A673 (cell line): ENCODE results near the gene FHIT. TPM values are rescaled to one million over a fixed set of nuclear protein-coding genes. Genes with fewer than 3 reads are reported as not detected.

ENCODE experiments used
- BruUV-seq: library from RNA; stranded (reverse); fragments of 400-500 nt; replicated peaks from 2 replicates; lab custom pipeline; 2021; lab: Mats Ljungman, UMichigan
- CTCF ChIA-PET: fragments of 300-600 bp; sonication (Branson Sonifier 250); formaldehyde crosslinking; loops from one replicate; lab custom pipeline; 2022; ENCODE audit warnings: antibody characterized with exemption; lab: Charles Lee
- POLR2A ChIA-PET: fragments of 300-600 bp; sonication (Branson Sonifier 250); formaldehyde crosslinking; loops from one replicate; lab custom pipeline; 2022; ENCODE audit warnings: antibody characterized with exemption; ENCODE audit not compliant: low non-redundant PET; lab: Charles Lee
- DNase-seq: peaks from one replicate; pipeline ENCODE4 v3.0.0-alpha.2; 2015; ENCODE audit warnings: low spot score
- H3K27ac ChIP-seq: fragments of 200-600 bp; sonication (generic); 2 replicates; pipeline ENCODE4 v1.5.1; 2016; ENCODE audit warnings: mixed run types, low read depth, mild to moderate bottlenecking, mixed read lengths, antibody characterized with exemption, low read length; ENCODE audit not compliant: poor library complexity, severe bottlenecking
- H3K27me3 ChIP-seq: fragments of 200-600 bp; sonication (generic); replicated peaks from 2 replicates; pipeline ENCODE4 v1.6.1; 2017; ENCODE audit warnings: mixed run types, low read depth, mild to moderate bottlenecking, mixed read lengths, antibody characterized with exemption, low read length; ENCODE audit not compliant: insufficient read depth, poor library complexity
- H3K36me3 ChIP-seq: fragments of 200-600 bp; sonication (generic); 2 replicates; pipeline ENCODE4 v1.6.1; 2016; ENCODE audit warnings: mixed run types, mild to moderate bottlenecking, mixed read lengths, antibody characterized with exemption, low read length; ENCODE audit not compliant: insufficient read depth, poor library complexity, severe bottlenecking
- H3K4me1 ChIP-seq: fragments of 200-600 bp; sonication (generic); 2 replicates; pipeline ENCODE4 v1.6.1; 2017; ENCODE audit warnings: mixed run types, mild to moderate bottlenecking, mixed read lengths, antibody characterized with exemption, low read length; ENCODE audit not compliant: insufficient read depth, poor library complexity, severe bottlenecking
- H3K4me3 ChIP-seq: fragments of 200-600 bp; sonication (generic); 2 replicates; pipeline ENCODE4 v1.5.1; 2016; ENCODE audit warnings: low read depth, mixed run types, mild to moderate bottlenecking, mixed read lengths, low read length; ENCODE audit not compliant: poor library complexity, severe bottlenecking
- H3K9me3 ChIP-seq: fragments of 200-600 bp; sonication (generic); 2 replicates; pipeline ENCODE4 v1.6.1; 2016; ENCODE audit warnings: mixed run types, low read depth, mild to moderate bottlenecking, mixed read lengths, antibody characterized with exemption, low read length; ENCODE audit not compliant: poor library complexity, severe bottlenecking
- CTCF ChIP-seq: fragments of 300-800, 200-600 bp; sonication (generic); conservative IDR thresholded peaks from 2 replicates; pipeline ENCODE4 v1.5.1; 2017; ENCODE audit warnings: low read depth, mild to moderate bottlenecking, antibody characterized with exemption, low read length, moderate library complexity, mixed read lengths
- EZH2 ChIP-seq: fragments of 200-600 bp; sonication (generic); IDR thresholded peaks from 2 replicates; pipeline ENCODE4 v1.6.1; 2017; ENCODE audit warnings: borderline replicate concordance, low read depth, mild to moderate bottlenecking, mixed read lengths, antibody characterized with exemption, low read length; ENCODE audit not compliant: poor library complexity, severe bottlenecking
- intact Hi-C: fragments of 100-400 bp; cut with micrococcal nuclease; formaldehyde crosslinking; loops from one replicate; pipeline ENCODE4 v1.10.0; 2022; ENCODE audit not compliant: unreplicated experiment
- total RNA-seq: library from RNA; stranded (reverse); gene quantifications from 2 replicates; pipeline ENCODE4 v1.2.3, GENCODE V29; 2021

The FHIT gene
- total RNA-seq, 1 experiment from 2014 or later, result not detected

DNA sequence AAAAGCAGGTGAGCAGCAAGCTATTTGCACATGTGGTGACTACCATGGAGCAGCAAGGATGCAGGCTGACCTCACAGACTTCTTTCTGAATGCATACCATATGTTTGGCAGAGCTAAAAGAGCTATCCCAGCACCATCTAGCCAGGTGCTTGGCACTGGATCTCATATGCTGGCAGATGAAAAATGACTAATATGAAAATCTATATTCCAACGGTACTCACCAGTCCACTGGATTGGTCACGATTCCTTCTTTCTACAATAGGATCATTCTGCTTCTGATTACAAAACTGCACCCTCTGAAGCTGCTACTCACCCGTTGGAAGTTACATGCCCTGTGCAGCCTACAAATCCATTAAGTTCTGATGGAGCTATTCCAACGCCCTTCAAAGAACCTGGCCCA, 1487.1 kb downstream of the FHIT start:
- H3K4me1 ChIP-seq, result no peaks in the 10 kb centered on the region
- BruUV-seq, result no TSS peak
- intact Hi-C loops, result no loop called here
- TF ChIP-seq CTCF (no peak), EZH2 (no peak)
- ChIA-PET CTCF (no interaction called here), POLR2A (no interaction called here)
- H3K4me3 ChIP-seq, result no peak overlapping the region
- H3K36me3 ChIP-seq, result no peaks in the 10 kb centered on the region
- H3K27me3 ChIP-seq, result no peaks in the 10 kb centered on the region
- no peak for DNase-seq
- H3K27ac ChIP-seq, result no peak overlapping the region
- H3K9me3 ChIP-seq, result no peaks in the 10 kb centered on the region

GRCh38 chr3:59762941-59763340, 1488.3 kb downstream of the FHIT start:
- Histone ChIP-seq H3K4me3 (no peak overlapping the region), H3K4me1 (no peaks in the 10 kb centered on the region), H3K27me3 (no peaks in the 10 kb centered on the region), H3K36me3 (no peaks in the 10 kb centered on the region), H3K27ac (no peak overlapping the region), H3K9me3 (no peaks in the 10 kb centered on the region)
- no peak for DNase-seq
- ChIA-PET POLR2A (no interaction called here), CTCF (no interaction called here)
- no TSS peak for BruUV-seq
- intact Hi-C loops, result no loop called here
- no peak for TF ChIP-seq EZH2
- TF ChIP-seq CTCF, result no peak

DNA sequence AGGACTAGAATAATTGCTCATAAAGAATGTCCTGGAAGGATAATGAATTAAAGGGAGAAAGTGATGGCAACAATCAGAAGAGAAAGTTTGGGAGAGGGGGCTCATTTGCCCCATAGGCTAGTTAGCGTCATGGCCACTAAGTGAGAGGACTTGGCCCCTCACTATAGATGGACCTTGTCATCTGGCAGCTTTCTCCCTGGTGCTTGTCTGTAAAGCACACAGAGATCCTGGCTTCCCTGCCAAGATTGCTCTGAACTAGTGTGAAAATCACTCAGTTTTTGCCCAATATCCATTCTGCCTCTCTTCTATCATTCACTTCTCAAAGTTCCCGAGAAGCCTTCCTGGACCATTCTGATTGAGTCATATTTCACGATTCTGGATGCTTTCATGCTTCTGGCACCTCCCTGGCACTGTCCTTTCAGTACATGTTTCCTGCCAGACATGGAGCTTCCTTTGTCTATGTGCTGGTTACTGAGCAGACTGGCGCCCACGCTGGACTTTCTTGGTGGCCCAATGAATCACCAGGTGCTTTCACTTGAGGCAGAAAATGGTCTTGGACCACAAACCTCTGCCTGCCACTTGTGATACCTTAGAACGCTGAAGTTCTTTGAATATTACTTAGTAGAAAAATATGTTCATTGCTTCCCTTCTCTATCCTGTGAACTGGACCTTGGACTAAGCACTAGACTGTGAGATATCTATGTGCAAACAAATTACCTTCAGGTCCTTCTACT, 1491.8 kb downstream of the FHIT start:
- no TSS peak for BruUV-seq
- H3K4me1 ChIP-seq, result no peaks in the 10 kb centered on the region
- ChIA-PET CTCF (no interaction called here), POLR2A (no interaction called here)
- no peaks in the 10 kb centered on the region for H3K36me3 ChIP-seq
- H3K9me3 ChIP-seq, result no peaks in the 10 kb centered on the region
- intact Hi-C loops, result no loop called here
- H3K27me3 ChIP-seq, result no peaks in the 10 kb centered on the region
- no peak overlapping the region for H3K27ac ChIP-seq
- no peak for DNase-seq
- no peak overlapping the region for H3K4me3 ChIP-seq
- no peak for TF ChIP-seq EZH2

DNA sequence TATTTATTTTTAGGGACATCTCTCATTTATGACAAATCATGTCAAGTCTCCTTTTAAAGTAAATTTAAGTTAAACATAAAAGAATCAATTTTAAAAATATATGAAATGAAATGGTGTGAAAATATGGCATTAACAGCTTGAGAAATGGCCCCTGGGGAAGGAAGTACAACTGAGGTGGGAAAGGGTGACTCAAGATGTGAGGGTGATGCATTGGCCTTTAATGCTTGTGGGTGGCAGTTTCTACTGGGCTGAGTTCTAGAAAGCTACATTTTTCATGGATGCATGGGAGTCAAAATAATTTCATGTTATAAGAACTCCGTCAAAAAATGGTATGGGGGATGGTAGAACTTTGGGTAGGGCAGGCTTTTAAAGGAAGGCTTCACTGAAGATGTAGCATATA, 1492.6 kb downstream of the FHIT start:
- ChIA-PET CTCF (no interaction called here), POLR2A (no interaction called here)
- Histone ChIP-seq H3K36me3 (no peaks in the 10 kb centered on the region), H3K27ac (no peak overlapping the region), H3K27me3 (no peaks in the 10 kb centered on the region), H3K4me1 (no peaks in the 10 kb centered on the region), H3K9me3 (no peaks in the 10 kb centered on the region), H3K4me3 (no peak overlapping the region)
- no peak for DNase-seq
- no peak for TF ChIP-seq CTCF
- no peak for TF ChIP-seq EZH2
- intact Hi-C loops, result no loop called here
- no TSS peak for BruUV-seq
